Measurements from ENCODE around the gene LSM3.
A peak's percentile ranks its signal among the peaks of the same experiment; 100 is the strongest.

LSM3 gene

DNA sequence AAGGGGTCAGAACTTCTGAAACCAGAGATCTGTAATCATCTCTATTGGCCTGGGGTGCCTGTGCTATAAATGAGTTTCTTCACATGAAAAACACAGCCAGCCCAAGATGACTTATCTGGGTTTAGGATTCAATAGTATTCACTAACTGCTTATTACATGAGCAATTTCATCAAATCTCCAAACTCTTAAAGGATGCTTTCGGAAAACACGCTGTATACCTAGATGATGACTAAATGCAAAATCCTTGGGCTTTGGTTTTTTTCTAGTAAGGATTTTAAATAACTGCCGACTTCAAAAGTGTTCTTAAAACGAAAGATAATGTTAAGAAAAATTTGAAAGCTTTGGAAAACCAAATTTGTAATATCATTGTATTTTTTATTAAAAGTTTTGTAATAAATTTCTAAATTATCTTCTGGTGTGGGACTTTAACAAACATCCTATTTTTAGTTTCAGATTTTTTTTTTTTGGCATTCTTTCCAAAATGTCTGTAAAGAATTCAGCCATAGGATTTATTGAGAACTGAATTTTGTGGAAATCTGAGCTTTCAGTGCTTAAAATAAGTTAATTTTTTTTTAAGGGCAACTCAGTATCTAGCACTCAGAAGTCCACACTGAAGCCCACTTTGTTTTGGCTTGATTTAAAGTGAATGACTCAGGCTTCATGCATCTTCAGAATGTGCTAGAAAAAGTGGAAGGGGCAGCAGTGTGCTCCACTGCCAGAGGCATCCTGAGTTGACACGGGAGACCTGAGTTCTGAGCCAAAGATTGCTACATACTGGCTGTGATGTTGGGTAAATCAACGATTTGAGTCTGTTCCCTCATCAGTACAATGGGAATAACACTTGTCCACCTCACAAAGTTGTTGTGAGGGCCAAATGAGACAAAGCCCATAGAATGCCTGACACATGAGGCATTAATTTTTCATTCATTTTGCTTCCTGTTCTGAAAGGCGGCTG is 35.1 kb upstream of the LSM3 start:
- DNase-seq: peak; percentile 93

DNA sequence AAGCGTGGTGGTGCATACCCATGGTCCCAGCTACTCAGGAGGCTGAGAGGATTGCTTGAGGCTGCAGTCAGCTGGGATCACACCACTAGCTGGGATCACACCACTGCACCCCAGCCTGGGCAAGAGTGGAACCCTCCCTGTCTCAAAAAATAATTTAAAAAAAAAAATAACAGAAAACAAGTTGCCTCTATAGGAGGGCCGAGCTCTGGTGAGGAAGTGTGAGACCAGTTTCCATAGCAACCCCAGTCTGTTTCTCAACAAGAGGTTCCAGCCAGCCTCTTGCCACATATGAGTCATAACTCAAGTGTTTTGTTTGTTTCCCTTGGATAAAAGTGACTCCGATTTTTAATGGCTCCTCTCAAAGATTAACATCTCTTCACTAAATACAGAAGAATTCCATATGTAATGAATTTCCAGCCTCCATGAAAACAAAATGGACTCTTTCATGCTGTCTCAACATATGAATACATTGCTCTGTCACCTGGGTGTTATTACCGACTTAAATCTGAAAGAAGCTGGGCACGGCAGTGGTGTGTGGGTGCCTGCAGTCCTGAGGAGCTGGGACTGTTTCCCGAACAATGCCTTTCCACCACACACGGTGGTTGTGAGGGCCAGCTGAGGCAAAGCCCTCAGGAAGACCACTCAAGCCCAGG is 34.1 kb upstream of the LSM3 start:
- DNase-seq: peak; percentile 92

DNA sequence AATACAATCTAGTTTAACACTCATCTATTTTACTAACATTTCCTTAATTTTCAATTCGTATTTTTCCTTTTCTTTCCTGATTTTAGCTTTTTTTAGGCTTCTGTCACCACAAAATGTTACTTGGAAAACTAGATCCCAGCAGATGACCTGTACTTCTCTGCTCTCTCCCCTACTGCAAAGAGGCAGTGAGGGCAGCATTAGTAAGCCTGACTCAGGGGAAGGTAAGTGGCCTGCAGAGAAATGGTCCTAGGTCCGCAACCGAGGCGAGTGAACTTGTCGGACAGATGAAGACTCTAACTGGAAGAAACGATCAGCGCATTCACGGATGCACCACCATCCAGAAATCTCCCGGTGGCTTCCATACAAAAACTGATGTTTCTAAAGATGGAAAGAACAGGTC is 33.4 kb upstream of the LSM3 start:
- peak; percentile 65 for DNase-seq

DNA sequence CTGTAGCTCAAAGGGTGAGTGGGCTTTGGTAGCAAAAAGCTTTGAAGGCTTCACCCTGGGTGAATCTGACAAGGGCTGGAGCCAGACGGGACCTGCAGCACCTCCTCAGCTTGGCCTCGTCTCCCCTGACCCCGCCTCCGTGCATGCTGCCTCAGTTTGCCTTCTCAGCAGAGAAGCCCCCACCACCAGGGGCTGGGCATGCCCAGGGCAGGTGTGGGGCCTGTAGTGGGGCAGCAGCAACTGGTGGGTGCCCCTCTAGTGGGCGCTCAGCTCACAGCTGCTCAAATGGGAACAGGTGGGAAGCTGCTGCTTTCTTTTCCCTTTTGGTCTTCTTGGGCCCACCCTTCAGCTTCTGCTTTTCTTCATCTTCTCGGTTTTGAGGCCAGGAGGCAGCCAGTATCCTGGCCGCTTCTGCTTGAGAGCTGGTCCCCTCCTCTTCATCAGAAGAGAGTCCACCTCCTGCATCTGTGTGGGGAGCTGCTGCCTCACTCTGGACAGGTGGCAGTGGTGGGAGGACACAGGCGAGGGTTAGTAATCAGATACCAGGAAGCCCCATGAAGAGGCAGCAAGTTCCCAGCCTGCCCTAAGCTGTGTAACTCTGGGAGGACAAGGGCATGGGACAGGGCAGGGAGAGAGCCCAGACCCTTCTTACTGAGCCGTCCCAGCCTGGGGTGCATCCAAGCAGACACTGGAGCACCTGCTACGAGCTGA is 32.8 kb upstream of the LSM3 start:
- peak; percentile 55 for DNase-seq

DNA sequence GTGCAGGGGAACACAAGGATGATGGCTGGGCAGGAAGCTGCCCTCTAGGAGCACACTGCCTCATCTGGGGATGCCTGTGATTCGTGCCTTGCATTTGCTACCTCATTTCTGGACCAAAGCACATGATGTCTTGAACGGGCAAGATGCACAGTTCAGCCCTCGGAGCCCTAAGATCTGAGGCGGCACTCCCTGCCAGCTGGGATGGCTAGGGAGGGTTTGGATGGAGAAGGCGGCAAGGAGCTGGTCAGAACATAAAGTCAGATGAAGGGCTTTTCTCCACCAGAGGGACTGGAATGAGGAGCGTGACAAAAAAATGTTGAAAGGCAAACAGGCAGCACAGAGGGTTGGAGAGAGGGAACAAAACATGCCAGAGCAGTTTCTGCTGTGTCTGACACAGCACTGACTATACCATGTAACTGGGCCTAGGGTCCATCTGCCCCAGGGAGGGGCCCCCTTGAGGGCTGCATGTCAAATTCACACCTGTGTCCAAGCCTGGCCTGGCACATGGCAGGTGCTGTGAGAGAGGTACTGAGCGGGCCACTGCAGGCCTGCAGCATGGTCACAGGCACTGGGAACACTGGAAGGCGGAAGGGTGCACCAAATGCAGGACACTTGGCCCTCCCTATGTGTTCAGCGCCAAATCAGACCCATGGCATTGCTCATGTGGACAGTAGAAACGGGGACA is 32.1 kb upstream of the LSM3 start:
- DNase-seq: peak; percentile 47

DNA sequence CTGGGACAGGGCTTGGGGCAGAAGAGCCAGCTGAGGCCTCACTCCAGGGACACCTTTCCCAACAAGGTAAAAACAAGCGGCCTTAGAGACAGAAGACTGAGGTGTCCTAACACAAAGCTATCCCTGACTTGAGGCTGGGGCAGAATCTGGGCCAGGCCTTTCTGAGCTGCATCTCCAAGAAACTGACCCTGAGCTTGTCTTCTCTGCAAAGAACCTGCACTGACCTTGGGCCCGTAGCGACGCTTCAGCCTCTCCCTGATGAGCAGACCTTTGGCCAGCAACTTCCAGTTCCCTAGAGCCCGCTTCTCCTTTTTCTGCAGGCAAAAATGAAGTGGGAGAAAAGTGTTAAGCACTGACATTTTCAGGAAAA is 31.6 kb upstream of the LSM3 start:
- DNase-seq: no peak

DNA sequence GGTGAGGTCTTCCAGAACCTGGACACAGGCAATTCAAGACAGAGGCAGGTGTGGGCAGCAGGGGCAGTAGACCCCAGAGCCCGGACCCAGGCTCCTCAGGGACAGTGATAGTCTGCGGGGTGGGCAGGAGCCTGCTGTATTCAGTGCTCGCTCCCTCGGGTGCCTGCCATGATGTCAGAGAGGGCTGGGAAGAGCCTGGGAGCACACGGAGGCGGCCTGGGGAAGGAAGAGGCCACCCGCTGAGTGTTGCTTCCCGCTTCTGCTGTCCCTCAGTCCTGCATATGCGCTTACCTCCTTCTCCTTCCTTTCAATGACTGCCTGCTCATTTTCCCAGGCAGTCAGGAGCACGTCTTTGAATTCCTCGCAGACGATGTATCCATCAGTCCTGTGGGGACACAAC is 31.0 kb upstream of the LSM3 start:
- peak; percentile 49 for DNase-seq

DNA sequence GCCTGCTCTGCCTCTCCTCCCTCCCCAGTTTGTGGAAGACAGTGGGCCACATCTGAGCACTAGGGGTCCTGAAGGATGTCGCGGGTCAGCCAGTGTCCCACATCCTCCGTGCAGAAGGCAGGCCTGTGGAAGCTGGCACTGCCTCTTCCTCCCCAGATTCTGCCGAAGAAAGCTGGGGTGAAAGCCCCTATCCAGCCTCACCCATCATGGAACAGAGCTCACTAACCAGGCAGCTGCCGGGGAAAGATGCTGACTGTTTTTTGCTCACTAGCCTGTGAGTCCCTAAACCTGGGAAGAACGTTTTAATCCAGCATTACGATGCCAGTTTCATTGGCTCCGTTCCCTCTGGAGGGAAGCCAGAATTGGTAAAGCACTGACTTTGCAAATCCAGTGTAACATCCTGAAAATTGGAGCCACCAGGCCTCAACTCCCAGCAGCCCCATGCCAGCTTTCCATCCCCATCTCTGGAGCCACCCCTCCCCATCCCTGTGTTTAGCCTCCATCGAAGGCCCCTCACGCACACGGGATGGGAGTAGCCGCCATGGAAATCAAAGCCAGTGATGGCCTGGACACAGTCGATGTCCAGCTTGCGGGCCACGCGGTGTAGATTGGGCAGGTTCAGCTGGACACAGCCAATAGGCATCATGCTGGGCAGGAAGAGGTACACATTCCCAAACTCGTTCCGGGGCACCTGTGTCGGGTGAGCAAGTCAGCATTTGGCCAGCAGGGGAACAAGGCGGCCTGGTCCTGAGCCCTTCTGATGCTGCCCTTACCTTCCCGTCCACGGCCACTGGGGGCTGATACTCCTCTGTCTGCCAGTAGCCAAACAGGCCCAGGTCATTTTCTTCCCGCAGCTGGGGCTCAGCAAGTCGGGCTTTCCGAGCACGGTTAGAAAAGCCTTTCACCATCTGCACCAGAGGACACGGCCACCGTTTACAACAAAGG is 30.3 kb upstream of the LSM3 start:
- peak; percentile 87 for DNase-seq

DNA sequence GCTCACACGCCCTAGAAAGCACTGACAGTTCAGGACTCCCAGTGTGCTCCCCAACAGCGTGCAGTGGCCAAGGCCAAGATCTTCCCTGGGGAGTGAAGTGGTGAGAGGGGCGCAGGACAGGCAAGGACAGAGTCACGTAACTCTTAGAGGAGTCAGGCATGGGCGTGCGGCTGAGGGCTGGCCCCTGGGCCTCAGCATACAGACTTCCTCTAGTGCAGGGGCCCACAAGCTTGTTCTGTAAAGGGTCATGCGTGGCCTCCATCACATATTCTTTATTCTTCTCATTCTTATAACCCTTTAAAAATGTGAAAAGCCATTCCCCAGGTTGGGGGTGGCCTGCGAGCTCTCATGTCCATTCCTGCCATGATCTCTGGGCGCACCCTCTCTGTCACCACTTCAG is 28.5 kb upstream of the LSM3 start:
- peak; percentile 45 for DNase-seq

DNA sequence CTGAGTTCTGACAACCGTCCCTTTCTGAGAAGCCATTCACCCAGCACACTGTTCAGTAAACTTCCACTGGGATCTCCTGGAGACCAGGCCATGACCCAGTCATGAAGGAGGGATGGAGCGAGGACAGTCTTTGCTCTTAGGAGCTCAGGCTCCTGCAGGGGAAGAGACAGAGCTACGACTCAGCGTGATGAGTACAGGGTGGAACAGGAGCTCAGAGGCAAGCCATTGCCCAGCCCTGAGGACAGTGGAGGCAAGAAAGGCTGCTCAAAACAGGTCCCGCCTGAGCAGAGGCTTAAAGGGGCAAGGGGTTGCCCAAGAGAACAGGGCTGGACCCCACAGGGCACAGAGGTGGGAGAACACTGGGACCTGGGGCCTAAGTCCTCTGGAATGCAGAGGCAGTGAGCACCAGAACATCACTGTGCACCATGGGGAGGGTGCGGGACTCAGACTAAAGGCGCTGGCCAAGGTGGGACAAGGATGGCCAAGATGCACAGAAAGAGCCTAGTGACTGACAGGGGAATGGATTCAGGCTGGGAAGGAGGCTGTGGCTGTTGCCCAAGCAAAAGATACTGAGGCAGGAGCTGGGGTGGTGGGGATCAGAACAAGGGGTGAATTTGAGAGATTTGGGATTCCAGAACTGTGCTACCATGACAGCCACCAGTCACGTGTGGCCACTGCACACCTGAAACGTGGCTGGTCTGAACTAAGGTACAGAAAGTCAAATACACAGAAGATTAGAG is 28.0 kb upstream of the LSM3 start:
- peak; percentile 59 for DNase-seq

DNA sequence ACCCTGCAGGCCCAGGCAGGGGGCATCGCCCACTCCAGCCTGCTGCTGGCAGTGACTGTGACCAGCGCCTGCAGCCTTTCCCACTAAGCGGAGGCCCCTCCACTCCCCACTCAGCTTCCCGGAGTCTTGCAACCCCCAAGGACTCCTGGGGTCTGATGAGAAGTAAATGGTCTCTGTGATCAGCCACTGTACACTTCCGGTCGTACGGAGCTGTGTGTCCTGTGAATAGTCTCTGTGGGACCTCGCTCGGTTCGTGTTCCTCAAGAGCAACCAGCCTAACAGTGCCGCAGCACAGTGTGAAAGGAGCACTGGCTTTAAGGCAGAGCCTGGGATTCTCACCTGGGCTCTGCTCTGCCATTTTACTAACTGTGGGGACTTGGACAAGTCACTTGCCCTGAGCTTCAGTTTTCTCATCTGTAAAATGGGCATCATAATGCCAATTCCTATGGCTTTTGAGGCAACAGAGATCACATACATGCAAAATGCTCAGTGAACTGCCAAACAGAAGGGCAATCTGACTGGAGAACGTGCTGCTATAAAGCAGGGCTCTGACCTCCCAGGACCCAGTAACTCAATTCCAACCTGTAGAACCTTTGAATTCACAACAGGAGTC is 27.0 kb upstream of the LSM3 start:
- peak; percentile 49 for DNase-seq

DNA sequence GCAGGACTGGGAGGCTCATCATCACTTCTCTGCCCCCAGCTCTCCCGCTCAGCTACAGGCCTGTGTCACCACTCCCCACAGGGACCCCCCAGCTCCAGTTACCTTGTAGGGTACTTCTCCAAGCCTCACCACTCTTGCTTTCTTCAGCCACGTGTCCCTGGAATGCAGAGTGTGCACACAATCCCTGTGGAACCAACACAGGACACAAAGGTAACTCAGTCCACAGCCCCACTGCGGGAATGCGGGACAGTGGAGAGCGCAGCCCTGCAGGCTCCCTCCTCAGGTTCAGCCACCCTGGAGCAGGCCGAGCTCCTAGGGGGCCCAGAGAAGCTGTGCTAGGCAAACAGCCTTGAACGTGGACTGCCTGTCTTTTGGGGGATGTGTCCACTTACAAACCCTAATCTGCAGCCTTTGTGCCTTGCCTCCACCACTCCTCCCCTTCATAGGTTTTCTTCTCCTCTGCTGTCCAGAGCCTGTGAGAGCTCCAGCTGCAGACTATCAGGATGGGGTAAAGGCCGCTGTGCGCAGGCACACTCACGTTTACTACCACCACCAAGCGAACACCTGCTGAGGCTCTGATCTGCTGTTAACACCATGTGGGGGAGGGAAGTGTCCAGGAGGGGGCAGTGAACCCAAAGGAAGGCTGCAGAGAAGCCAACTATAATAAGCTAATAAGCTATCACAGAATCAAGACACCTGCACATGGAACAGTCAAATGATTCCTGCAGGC is 26.2 kb upstream of the LSM3 start:
- DNase-seq: peak; percentile 54

DNA sequence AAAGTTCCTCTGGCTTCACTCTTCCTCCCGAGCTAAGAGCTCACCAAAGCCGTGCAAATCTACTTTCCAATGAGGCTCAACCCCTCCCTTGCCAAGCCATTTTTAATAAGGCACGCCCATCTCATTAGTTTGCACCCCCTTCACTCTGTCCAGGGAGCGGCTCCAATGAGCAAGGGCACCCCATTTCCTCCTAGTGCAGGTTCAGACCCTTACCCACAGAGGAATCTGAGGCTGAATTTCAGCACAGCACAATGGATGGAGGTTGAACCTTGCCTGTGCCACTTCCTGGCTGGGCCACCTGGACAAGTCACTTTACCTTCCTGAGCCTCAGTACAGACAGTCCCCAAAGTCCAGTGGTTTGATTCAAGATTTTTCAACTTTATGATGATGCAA is 25.7 kb upstream of the LSM3 start:
- DNase-seq: no peak

DNA sequence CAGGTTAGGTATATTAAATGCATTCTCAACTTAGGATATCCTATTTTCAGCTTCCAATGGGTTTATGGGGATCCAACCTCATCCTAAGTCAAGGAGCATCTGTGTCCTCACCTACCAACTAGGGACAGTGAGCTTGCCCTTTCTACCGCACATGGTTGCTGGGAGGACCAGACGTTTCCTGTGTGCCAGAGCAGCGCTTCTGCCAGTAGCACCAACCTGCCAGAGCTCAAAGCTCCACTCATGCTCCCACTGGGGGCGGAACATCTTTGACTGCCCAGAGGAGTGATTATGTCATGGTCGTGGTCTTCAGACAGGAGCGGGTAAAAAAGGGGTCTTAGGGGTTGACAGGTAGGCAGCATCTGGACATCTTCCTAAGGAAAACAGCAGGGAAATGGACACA is 25.0 kb upstream of the LSM3 start:
- peak; percentile 35 for DNase-seq

DNA sequence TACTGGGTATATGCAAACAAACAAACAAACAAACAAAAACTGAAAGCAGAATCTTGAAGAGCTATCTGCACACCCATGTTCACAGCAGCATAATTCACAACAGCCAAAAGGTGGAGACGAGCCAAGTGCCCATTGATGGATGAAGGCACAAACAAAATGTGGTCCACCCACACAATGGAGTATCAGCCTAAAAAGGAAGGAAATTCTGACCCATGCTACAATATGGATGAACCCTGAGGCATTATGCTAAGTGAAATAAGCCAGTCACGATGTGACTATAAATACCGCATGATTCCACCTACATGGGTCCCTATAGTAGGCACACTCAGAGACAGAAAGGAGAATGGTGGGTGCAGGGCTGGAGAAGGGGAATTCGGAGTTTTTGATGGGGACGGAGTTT is 24.3 kb upstream of the LSM3 start:
- peak; percentile 18 for DNase-seq

DNA sequence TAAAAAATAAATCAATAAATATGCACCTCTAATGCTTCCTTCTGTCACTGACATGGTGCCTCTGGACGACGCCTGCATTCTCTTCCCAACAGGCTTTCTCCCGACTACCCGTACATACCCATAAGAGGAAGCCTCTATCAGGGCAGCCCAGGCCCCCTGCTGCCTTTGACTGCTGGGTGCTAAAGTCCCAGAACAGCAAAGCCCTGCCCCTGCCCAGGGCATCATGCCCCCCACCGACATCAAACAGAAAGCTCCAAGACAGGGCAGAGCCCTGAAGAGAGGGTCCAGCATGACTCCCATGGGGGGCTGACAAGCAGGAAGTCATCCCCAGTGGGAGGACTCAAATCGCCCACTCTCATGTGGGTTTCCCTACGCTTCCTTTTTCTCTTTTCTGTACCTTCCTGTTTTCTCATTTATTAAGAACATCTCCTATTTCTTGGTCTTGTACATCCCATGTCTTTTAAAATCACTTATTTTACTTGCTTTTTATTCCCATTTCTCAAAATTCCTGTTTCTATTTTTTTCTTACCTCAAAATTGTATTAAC is 23.6 kb upstream of the LSM3 start:
- DNase-seq: peak; percentile 49

DNA sequence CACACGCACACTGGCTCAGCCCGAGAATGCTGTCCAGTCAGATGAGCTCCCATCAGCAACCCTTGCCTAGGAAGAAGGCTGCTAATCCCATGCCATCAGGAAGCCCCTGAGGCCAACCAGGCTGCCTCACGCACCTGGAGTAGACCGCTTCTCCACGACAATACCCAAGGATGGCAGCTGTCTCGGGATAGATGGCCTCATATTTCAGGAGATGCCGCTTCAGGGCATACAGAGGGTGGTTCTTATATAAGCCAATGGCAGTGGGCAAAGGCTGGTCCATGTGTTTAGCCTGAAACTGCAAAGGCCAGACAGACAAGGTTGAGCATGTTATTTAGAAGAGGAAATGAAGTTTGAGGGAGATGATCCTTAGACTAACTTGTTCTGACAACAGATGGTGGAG is 22.4 kb upstream of the LSM3 start:
- DNase-seq: no peak

DNA sequence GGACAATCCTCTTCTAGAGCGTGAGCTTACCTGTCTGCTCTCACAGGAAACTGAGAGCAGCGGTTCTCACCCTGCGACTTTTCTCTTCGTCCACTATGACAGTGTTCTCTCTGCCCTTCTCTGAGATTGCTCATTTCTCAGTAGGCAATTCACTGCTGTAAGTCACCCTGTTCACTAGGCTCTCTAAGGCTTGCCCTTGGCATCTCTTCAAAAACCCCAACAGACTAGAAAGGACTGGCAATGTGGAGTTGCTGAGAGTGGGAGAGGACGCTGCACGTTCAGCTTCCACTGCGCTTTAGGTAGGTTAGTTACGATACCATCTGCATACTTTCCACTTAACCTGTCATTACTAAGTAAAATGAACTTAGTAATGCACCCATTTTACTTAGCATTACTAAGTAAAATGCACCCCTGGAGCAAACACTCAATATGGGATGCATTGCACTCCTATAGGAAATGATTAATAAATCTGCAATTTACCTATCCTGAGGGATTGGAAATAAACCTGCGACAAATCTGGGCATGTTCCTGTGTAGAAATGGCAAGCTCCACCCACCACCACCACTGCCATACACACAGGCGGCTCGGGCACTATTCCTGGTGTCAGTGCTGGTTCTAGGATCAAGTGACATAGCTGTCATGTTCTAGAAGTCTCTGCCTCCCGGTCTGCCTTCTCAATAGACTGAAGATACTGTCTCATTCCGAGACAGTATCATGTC is 21.6 kb upstream of the LSM3 start:
- DNase-seq: no peak

DNA sequence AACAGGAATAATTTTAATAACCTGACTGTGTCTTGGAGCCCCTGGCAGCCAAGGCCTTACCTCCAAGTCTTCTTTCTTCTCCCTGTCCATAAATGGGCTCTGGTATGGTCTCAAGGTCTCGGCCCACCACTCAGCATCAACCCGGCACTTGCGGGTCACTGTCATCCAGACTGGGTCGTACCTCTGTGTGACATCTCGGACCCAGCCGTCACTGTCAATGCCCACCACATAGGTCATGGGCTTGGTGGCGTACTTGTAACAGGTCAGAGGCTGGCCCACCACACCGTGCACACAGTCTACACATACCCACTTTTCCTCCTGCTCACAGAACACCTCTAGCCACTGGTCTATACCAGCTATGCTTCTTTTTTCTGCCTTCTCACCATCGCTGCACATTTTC is 20.7 kb upstream of the LSM3 start:
- DNase-seq: no peak

Data from islet precursor cell (in vitro differentiated cells).